Superior temporal gyrus (tissue), 1 donor: Measurements from ENCODE around the gene MTHFD2.
A peak's percentile ranks its signal among the peaks of the same experiment; 100 is the strongest.
"Not testable (repeated sequence)": the region's sequence is repeated elsewhere in the genome, so short reads cannot be mapped to it uniquely, and the experiment has no call there.

Experiments
- DNase-seq: peaks from one replicate; pipeline ENCODE4 v3.0.0-alpha.2; 2016; ENCODE audit errors: extremely low spot score

Gene MTHFD2

DNA sequence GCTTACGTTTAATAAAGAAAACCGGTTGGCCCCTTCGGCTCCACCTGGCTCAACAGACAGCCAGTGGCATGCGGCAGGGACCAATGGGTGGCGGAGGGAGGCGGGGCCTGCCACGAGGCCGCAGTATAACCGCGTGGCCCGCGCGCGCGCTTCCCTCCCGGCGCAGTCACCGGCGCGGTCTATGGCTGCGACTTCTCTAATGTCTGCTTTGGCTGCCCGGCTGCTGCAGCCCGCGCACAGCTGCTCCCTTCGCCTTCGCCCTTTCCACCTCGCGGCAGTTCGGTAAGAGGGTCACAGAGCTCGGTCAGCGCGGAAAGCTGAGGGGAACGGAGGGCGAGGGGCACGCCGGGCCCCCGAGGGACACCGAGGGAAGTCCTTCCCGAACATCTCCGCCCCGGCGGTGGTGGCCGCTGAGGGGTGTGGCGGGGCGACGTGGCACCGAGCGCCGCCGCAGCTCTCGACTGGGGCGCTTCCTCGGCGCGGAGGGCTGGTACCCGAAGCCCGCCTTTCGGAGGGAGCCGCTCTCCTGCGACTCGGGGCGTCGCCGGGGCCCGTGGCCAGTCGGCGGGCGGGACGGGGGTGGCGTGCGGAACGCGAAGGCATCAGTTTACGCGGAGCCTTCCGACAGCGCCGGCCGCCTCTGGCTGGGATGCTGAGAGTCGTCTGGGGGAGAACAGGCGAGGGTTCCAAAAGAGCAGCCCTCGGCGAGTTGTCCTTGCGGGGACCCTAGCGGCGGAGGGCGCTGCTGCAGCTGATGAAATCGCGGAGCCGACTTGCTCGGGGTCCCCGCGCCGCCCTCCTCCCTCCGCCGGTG, at the start of gene MTHFD2:
MTHFD2 (plus strand) TSS at position 155 of the 814 bp plus-strand sequence; CDS start at position 182, 27 bp downstream.
- DNase-seq = peak; percentile 76

DNA sequence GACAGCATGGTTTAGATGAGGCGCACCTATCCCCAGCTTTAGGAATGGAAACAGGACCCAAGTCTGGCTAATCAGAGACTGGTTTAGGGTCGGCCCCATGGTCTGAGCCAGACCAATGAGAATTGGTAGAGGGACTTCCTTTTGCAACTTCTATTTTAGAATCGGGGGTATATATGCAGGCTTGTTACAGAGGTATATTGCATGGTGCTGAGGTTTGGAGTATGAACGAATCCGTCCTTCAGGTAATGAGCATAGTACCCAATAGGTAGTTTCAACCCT, 49.2 kb upstream of the MTHFD2 start:
- no peak for DNase-seq

DNA sequence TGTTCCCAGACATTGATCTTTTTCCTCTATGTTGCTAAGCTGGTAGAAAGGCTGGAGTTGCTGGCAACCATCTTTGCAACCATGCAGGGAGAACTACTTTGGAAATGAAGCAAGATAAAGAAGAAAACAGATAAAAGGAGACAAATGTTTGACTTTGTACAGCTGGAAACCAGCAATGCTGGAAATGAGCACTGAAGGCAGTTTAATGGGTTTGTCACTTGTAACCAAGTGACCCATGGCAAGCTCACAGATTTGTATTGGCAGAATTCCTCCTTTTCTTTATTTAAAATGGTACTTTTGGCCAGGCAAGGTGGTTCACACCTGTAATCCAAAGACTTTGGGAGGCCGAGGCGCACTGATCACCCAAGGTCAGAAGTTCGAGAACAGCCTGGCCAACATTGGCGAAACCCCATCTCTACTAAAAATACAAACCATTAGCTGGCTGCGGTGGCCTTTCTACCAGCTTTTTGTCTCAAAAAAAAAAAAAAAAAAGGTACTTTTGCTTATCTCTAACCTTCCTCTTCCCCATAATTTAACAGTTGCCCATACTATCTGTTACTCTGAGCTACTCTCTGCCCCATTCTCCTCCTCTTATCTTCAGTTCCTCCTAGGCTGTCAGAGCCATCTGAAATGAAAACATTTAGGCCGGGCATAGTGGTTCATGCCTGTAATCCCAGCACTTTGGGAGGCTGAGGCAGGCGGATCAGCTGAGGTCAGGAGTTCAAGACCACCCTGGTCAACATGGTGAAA, 48.7 kb upstream of the MTHFD2 start:
- no peak for DNase-seq

GRCh38 chr2:74152954-74153353, 45.5 kb upstream of the MTHFD2 start:
- DNase-seq = no peak

DNA sequence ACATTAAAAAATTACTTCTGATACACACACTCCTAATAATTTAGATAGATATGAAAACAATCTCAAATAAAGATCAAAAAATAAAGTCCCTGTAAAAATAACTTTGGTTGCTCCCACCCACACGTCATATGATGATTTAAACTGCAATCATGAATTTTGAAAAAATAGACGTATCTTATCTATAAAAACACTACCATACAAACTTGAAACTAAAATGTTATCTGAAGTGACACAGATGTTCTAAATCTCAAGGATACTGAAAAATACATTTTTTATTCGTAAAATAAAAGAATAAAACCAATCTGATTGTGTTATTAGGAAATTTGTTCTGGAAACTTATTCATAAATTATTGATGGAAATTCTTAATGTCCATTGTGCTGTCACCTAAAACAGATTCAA, 42.6 kb upstream of the MTHFD2 start:
- no peak for DNase-seq

DNA sequence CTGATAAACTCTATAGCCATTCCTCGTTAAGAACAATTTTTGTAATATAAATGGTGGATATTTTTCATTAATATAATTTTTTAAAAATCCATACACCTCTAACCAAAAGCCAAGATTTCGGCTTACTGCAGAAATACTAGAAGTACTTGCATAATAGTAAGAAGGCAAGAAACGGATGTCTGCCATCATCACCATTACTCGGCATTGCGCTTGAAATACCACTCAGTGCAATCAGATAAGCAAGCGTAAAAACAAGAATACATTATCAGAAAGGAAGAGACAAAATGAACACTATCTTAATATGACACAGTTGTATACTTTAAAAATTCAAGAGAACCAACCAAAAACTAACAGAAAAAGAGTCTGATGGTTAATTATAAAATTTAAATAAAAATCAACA, 35.5 kb upstream of the MTHFD2 start:
- no peak for DNase-seq

GRCh38 chr2:74164761-74165160, 33.7 kb upstream of the MTHFD2 start:
- DNase-seq = no peak

GRCh38 chr2:74168739-74169138, 29.7 kb upstream of the MTHFD2 start:
- no peak for DNase-seq

DNA sequence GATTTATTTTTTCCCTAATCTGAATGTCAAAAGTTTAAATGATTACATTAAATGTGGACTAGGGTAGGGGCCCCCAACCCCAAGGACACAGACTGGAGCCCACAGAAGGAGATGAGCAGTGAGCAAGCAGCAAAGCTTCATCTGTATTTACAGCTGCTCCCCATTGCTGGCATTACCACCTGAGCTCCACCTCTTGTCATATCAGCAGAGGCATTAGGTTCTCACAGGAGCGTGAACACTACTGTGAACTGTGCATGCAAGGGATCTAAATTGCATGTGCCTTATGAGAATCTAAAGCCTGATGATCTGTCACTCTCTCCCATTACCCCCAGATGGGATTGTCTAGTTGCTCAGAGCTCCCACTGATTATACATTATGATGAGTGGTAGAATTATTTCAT, 23.5 kb upstream of the MTHFD2 start:
- DNase-seq = no peak

GRCh38 chr2:74177696-74178095, 20.7 kb upstream of the MTHFD2 start:
- no peak for DNase-seq

GRCh38 chr2:74178211-74179062, 20.0 kb upstream of the MTHFD2 start, which contains the start of gene MOB1A:
MOB1A (minus strand) TSS chr2:74178879; CDS start chr2:74178674, 205 bp downstream.
- DNase-seq = peak; percentile 99

- no peak for DNase-seq
Observed at GRCh38 chr2:74179063-74179865, 19.2 kb upstream of the MTHFD2 start.

DNA sequence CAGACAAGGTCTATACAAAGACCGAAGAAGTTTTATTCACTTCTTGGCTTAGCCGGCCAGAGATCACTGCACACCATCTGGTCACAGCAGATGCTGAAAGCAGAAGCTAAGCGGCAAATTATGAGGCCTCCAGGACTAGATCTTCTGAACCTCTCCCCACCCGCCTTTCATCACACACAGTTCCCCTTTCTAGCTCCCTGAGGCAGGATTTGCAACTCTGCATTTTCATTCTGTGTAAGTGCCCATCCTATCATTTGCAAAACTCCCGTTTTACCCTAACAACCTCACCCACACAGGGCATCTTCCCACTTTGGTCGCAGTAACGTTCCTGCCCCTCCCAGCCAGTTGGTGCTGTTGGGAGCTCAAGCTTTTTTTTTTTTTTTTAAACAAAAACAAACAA, 16.7 kb upstream of the MTHFD2 start:
- DNase-seq = peak; percentile 29

DNA sequence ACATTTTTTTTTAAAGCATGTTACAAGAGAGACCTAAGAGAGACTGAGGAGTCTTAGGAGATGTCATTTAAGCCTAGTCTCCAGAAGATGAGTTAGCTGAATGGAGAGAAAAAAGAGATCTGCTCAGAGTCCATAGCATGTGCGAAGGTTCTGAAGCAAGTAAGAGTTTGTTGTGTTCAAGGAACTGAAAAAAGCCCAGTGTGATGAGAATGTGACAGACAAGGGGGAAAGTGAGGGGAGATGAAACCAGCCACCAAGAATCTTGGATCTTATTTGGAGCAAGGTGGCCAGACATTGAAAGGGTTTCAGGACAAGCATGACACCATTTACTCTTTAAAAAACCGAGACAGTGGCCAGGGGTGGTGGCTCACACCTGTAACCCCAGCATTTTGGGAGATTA, 14.5 kb upstream of the MTHFD2 start:
- no peak for DNase-seq

GRCh38 chr2:74186038-74186437, 12.4 kb upstream of the MTHFD2 start:
- DNase-seq = peak; percentile 25

GRCh38 chr2:74186706-74187105, 11.7 kb upstream of the MTHFD2 start:
- DNase-seq = not testable (repeated sequence)

- no peak for DNase-seq
Observed at GRCh38 chr2:74188018-74188601, 10.3 kb upstream of the MTHFD2 start.

DNA sequence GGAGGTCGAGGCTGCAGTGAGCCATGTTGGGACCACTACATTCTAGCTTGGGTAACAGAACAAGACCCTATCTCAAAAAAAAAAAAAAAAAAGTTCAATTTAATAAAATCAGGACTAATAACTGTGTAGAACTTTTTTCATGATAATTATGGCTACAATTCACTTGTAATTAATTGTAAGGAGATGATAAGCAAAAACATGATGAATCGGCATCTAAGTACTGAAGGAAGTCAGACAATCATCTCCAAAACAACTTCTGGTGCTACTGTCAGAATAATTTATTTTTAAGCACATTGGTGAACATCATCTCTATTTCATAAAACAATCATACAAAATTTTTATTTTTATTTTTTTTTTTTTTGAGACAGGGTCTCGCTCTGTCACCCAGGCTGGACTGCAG, 9.7 kb upstream of the MTHFD2 start:
- no peak for DNase-seq

DNA sequence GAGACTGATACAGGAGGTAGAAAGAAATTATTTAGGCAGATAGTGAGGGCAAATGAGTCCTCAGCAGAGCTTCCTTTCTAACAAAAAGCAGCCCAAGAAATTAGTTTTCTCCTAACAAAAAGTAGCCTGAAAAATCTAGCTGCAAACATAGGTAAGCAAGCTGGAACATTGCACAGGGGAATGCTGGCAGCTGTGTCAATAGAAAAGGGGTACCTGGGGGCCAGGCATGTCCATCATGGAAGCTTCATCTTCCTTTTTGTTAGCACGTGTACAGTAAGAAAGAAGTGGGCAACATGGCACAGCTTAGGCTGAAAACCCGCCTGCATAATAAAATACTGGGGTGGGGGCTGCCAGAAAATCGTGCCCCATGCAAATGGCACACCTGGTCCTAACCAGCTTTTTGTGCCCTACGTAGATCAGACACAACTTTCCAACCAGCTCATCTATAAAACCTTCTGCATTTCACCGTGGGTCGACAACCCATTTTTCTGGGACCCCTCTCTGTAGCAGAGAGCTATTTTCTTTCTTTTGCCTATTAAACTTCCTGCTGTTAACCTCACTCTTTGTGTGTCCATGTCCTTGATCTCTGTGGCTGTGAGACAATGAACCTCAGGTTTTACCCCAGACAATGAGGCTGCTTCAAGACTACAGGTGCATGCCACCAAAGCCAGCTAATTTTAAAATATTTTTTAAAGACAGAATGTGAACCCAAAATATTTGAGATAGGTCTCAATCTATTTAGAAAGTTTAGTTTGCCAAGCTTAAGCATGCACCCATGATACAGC, 6.6 kb upstream of the MTHFD2 start:
- DNase-seq = no peak

GRCh38 chr2:74194799-74195198, 3.6 kb upstream of the MTHFD2 start:
- no peak for DNase-seq
